GM18519 (cell line): ENCODE results near the gene ACR.
"Not testable (repeated sequence)": the region's sequence is repeated elsewhere in the genome, so short reads cannot be mapped to it uniquely, and the experiment has no call there.

Experiments used
- ATAC-seq: cut with Tn5 transposase; IDR thresholded peaks from one replicate; pipeline ENCODE4 v1.9.1; 2021; ENCODE audit warnings: mild to moderate bottlenecking, moderate library complexity; ENCODE audit not compliant: unreplicated experiment, low FRiP score

ACR gene

GRCh38 chr22:50730941-50731661, 6.9 kb upstream of the ACR start:
- no peak for ATAC-seq

DNA sequence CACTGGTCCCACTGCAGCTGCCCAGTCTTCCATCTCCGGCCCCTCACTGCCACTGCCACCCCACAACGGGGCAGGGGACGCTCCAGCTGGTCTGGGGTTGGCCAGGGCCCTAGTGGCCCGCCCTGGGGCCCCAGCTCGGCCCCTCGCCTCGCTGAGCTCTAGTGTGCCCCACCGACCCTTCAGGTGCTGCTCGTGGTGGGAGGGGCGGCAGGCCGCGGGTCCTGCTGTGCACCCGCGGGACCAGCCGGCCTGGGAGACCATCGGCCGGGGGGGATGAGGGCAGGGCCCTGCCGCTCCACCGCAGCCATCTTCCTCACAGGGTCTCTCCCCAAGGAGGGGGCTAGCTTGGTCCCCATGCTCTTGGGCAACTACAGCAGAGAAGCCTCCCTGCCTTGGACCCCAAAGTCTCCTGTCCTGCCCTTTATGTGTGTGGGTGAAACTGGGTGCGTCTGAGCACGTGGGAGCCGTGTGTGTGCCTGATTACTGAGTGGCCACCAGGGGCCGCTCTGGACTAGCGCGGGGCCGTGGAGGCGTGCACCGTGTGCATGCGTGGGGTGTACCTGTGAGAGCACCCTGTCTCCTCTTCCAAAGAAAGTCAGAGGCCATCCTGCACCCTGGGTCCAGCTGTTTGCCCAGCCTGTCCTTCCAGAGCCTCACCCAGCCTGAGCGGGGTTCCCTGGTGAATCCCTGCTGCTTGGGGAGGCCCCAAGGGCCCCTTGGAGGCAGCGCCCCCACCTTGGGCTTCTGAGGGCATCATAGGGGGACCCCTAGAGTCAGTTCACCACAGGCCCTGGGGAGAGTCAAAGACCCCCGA, 6.0 kb upstream of the ACR start:
- no peak for ATAC-seq

DNA sequence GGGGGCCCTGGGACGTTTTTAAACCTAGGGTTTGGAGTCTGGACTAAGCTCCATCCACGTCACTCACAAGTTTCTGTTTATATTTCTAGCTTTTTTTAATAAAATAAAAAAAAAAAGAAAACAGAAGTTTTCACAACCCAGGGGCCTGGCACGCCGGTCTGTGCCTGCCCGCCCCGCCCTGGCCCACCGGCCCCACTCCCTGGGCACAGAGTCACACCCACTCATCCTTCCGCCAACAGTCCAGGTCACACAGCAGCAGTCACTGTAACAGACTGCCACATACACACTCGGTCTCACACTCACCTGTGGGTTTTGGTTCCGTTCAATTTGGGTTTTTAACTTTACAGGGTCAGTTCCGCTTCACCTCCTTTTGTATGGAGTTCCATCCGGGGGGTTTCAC, 5.3 kb upstream of the ACR start:
- ATAC-seq: no peak

GRCh38 chr22:50733521-50734342, 4.3 kb upstream of the ACR start:
- no peak for ATAC-seq

DNA sequence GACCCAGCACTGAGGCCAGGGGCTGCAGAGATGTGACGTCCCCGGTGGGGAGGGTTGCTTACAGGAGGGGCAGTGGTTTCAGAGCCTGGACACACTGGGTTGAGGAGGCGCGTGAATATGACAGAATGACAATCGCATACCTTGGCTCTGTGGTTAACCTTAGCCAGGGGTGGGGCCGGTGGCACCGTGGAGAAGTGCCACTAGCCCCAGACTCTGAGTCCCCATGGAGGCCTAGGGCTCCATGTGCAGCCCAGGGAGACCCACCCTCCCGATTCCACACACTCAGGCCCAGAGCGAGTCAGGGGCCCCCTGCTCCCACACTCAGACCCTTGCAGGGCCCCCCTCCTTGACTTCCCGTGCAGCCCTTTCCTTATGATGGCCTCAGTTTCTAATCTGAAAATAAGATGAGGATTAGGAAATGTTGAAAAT, 3.6 kb upstream of the ACR start:
- ATAC-seq: no peak

DNA sequence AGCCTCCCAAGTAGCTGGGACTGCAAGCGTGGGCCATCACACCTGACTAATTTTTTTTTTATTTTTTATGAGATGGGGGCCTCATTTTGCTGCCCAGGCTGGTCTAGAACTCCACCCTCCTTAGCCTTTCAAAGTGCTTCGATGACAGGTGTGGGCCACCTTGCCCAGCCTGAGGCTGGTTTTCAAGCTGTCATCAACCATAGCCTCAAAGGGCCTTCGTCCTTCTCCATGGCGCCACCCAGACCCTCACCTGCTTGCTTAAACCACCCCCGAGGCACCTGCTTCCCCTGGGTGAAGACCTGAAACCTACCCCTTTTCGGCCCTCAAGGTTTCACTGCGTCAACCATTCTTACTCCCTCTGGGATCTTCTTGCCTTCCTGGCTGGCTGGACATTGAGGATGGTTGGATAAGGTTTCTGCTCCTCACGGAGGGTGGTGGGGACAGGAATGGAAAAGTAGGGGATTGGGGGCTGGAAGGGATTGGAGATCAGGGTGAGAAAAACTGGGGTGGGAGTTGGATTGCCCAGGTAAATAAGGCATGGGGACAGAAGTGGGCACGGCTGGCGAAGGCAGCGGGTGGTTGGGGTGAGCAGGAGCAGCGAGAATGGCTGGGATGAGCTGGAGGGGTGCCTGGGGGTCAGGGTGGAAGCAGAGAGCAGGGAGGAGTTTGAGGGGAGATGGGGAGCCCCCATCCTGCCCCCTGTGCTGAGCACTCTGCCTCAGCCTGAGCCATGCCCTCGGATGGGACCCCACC, 2.8 kb upstream of the ACR start:
- no peak for ATAC-seq

DNA sequence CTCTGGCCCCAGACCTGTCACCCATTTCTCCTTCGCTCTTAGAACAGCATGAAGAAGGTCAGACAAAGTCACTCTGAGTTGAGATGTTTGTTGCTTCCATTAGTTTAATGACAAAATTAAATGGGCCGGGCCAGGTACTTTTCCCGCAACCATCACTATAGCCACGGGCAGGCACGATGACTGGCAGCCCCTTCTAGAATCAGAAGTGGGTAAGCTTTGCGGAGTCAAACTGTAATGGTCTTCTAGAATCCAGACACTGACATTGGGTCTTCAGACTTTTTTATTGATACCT, 2.3 kb upstream of the ACR start:
- ATAC-seq: no peak

- no peak for ATAC-seq
These were observed 734 bp downstream of the ACR start for GRCh38 chr22:50738649-50739227.

DNA sequence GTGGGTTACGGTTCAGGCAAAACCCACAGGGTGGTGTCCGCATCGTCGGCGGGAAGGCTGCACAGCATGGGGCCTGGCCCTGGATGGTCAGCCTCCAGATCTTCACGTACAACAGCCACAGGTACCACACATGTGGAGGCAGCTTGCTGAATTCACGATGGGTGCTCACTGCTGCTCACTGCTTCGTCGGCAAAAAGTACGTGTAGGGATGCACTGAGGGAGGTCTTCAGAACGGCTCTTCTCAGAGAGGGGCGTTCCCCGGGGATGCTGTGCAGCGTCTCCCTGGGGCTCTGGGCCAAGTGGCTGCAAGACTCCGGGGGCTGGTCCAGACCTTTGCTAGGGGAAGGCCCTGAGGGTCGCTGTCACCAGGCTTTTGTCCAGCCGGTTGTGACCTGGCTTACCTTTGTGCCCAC, 1.3 kb downstream of the ACR start:
- ATAC-seq: no peak

- ATAC-seq: no peak
These were observed 1.9 kb downstream of the ACR start for GRCh38 chr22:50739894-50740293.

- not testable (repeated sequence) for ATAC-seq
These were observed 2.7 kb downstream of the ACR start for GRCh38 chr22:50740714-50741113.

GRCh38 chr22:50744424-50744823, 6.4 kb downstream of the ACR start:
- ATAC-seq: not testable (repeated sequence)

DNA sequence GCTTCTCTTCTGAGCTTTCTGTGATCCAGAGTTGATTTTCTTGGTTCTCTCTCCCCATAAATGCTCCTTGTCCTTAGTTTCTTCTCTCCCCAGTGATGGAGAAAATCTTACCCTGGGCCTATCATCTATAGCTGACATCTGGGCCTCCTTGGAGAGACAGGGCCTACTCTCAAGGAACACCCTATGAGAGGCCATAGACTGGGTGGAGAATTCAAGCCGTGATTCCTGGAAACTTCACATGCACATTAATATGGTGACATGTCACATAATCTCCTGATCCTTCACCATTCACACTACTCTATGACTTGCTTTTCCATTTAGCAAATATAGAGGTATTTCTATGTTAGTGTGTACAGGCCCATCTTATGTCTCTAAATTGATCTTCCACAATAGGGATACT, 9.5 kb downstream of the ACR start:
- not testable (repeated sequence) for ATAC-seq

DNA sequence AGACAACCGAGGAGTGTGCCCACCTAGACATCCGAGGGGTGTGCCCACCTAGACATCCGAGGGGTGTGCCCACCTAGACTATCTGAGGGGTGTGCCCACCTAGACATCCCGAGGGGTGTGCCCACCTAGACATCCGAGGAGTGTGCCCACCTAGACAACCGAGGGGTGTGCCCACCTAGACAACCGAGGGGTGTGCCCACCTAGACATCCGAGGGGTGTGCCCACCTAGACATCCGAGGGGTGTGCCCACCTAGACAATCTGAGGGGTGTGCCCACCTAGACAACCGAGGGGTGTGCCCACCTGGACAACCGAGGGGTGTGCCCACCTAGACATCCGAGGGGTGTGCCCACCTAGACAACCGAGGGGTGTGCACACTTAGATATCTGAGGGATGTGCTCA, 10.6 kb downstream of the ACR start:
- ATAC-seq: not testable (repeated sequence)

DNA sequence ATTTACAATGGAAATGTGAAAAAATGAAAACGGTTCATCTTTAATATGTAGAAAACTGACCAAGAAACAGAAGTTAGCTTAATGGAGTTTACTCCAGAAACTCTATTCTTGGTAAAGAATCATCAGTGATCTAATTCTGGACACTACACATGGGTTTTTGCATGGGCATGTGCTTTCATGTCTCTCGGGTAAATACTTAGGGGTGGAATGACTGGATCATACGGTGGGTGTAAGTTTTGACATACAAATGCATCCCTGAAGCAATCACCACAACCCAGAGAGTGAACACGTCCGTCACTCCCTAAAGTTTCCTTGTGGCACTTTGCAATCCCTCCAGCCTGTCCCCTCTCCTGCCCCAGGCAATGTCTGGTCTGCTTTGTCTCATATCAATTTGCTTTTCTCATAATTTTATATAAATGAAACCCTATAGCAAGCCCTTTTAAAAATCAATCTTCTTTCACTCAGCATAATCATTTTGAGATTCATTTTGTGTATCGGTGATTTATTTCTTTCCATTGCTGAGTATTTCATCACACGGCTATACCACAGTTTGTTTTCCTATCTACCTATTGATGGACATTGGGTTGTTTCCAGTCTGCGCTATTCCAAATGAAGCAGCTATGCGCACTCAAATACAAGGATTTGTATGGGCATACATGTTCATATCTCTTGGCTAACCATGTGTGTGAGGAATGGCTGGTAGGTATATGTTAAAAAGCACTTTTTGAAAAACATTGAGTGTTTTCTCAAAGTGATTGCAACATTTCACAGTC, 11.5 kb downstream of the ACR start:
- ATAC-seq: not testable (repeated sequence)

GRCh38 chr22:50755251-50755650, 17.2 kb downstream of the ACR start:
- ATAC-seq: not testable (repeated sequence)

- ATAC-seq: not testable (repeated sequence)
These were observed 18.4 kb downstream of the ACR start for GRCh38 chr22:50756406-50756805.

DNA sequence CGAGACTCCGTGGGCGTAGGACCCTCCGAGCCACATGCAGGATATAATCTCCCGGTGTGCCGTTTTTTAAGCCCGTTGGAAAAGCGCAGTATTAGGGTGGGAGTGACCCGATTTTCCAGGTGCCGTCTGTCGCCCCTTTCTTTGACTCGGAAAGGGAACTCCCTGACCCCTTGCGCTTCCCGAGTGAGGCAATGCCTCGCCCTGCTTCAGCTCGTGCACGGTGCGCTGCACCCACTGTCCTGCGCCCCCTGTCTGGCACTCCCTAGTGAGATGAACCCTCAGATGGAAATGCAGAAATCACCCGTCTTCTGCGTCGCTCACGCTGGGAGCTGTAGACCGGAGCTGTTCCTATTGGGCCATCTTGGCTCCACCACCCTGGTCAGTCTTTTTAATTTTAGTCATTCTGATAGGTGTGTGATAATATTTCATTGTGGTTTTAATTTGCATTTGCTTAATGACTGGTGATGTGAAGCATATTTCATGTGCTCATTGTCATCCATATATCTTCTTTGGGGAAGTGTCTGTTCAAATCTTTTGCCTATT, 19.0 kb downstream of the ACR start:
- not testable (repeated sequence) for ATAC-seq
